Liver (tissue), 9 donors: ENCODE data around the gene UBA6. TPM values are rescaled to one million over a fixed set of nuclear protein-coding genes. Genes with fewer than 3 reads are reported as not detected.

ENCODE experiments used
- DNase-seq: peaks from one replicate; pipeline ENCODE4 v3.0.0-alpha.2; 2017; ENCODE audit warnings: low spot score
- H3K27ac ChIP-seq, 2 donors: one replicate each; pipeline ENCODE4 v1.7.0; 2013; ENCODE audit warnings: inconsistent platforms in 2 of 2, low read length in 2 of 2, control low read depth in 1 of 2, low read depth in 1 of 2, mild to moderate bottlenecking in 1 of 2
- H3K27me3 ChIP-seq, 4 donors: one replicate each; pipeline versions ENCODE4 v1.6.1 to v1.7.0; 2013; ENCODE audit warnings: low read length in 3 of 4, inconsistent platforms in 1 of 4, mild to moderate bottlenecking in 1 of 4, moderate library complexity in 1 of 4; ENCODE audit not compliant: control insufficient read depth in 4 of 4, insufficient read depth in 4 of 4
- H3K36me3 ChIP-seq, 4 donors: one replicate each; pipeline versions ENCODE4 v1.6.1 to v1.7.0; 2013; ENCODE audit warnings: low read length in 3 of 4, mild to moderate bottlenecking in 3 of 4, low read depth in 1 of 4, moderate library complexity in 1 of 4; ENCODE audit not compliant: control insufficient read depth in 4 of 4, insufficient read depth in 3 of 4
- H3K4me1 ChIP-seq, 4 donors: one replicate each; pipeline versions ENCODE4 v1.6.1 to v1.7.0; 2013; ENCODE audit warnings: low read length in 3 of 4, mild to moderate bottlenecking in 3 of 4, moderate library complexity in 1 of 4; ENCODE audit not compliant: control insufficient read depth in 4 of 4, insufficient read depth in 4 of 4
- H3K4me3 ChIP-seq, 3 donors: one replicate each; pipeline versions ENCODE4 v1.6.1 to v1.7.0; 2013; ENCODE audit warnings: low read length in 3 of 3, control low read depth in 1 of 3, low read depth in 1 of 3, mild to moderate bottlenecking in 1 of 3
- H3K9ac ChIP-seq, 2 donors: one replicate each; pipeline ENCODE4 v1.7.0; 2013; ENCODE audit warnings: low read length in 2 of 2, mild to moderate bottlenecking in 2 of 2, moderate library complexity in 2 of 2, control low read depth in 1 of 2, low read depth in 1 of 2
- H3K9me3 ChIP-seq, 4 donors: one replicate each; pipeline versions ENCODE4 v1.6.1 to v1.7.0; 2013; ENCODE audit warnings: low read length in 3 of 4; ENCODE audit not compliant: control insufficient read depth in 4 of 4
- EGR1 ChIP-seq, 2 donors: IDR thresholded peaks; 2 replicates each; pipeline ENCODE4 v1.6.1; 2016 to 2018; ENCODE audit warnings: antibody characterized with exemption in 2 of 2, low read depth in 2 of 2
- FOXA1 ChIP-seq: IDR thresholded peaks from 2 replicates; pipeline ENCODE4 v1.6.1; 2016; ENCODE audit warnings: antibody characterized with exemption
- FOXA2 ChIP-seq: IDR thresholded peaks from 2 replicates; pipeline ENCODE4 v1.6.1; 2016; ENCODE audit warnings: antibody characterized with exemption
- GABPA ChIP-seq, 2 donors: IDR thresholded peaks in 1 of 2; conservative IDR thresholded peaks in 1 of 2; 2 replicates each; pipeline ENCODE4 v1.6.1; 2016; ENCODE audit warnings: antibody characterized with exemption in 2 of 2, mild to moderate bottlenecking in 1 of 2, moderate library complexity in 1 of 2
- HNF4A ChIP-seq, 2 donors: conservative IDR thresholded peaks; 2 replicates each; pipeline ENCODE4 v1.6.1; 2016; ENCODE audit warnings: antibody characterized with exemption in 2 of 2, mild to moderate bottlenecking in 2 of 2
- HNF4G ChIP-seq: IDR thresholded peaks from 2 replicates; pipeline ENCODE4 v1.6.1; 2016; ENCODE audit warnings: antibody characterized with exemption
- JUND ChIP-seq, 2 donors: IDR thresholded peaks; 2 replicates each; pipeline ENCODE4 v1.6.1; 2016; ENCODE audit warnings: antibody characterized with exemption in 2 of 2
- NR2F2 ChIP-seq: IDR thresholded peaks from 2 replicates; pipeline ENCODE4 v1.6.1; 2016; ENCODE audit warnings: antibody characterized with exemption
- RXRA ChIP-seq, 2 donors: IDR thresholded peaks; 2 replicates each; pipeline ENCODE4 v1.6.1; 2017 to 2018; ENCODE audit warnings: antibody characterized with exemption in 2 of 2, mild to moderate bottlenecking in 1 of 2
- TAF1 ChIP-seq: conservative IDR thresholded peaks from 2 replicates; pipeline ENCODE4 v1.6.1; 2016; ENCODE audit warnings: antibody characterized with exemption, mild to moderate bottlenecking
- YY1 ChIP-seq: IDR thresholded peaks from 2 replicates; pipeline ENCODE4 v1.6.1; 2016; ENCODE audit warnings: antibody characterized with exemption, mild to moderate bottlenecking
- WGBS: extraction: QIAGEN DNeasy Blood & Tissue Kit; methylation state at CpG from one replicate; pipeline ENCODE4 v1.1.7; 2013; 5-methylcytosine and 5-hydroxymethylcytosine counted together
- polyA plus RNA-seq, 2 donors: library from polyadenylated mRNA; stranded (reverse) in 1 of 2; unstranded in 1 of 2; fragments of 200-250 nt in 1 of 2; fragments of >200 nt in 1 of 2; fragmentation: Nextera tagmentation in 1 of 2; extraction: Ambion mirVana in 1 of 2; gene quantifications; one replicate each; pipeline versions ENCODE4 v1.2.1 to v1.2.3, GENCODE V29; 2013 to 2015
- total RNA-seq, 2 donors: library from RNA; depleted of rRNA; stranded (reverse); fragments of >200 nt; gene quantifications; one replicate each; pipeline ENCODE4 v1.2.3, GENCODE V29; 2014
- TF ChIP-seq, protein P1 (sequence below): IDR thresholded peaks from 2 replicates; pipeline ENCODE4 v1.6.1; 2016; ENCODE audit warnings: antibody characterized with exemption
- TF ChIP-seq, protein P2 (sequence below): fragments of 150-350 bp; IDR thresholded peaks from 2 replicates; pipeline ENCODE4 v1.5.1; 2017; ENCODE audit warnings: improper control_type of control experiment, low read depth, low read length; ENCODE audit not compliant: missing input control
- TF ChIP-seq, protein P3 (sequence below): IDR thresholded peaks from 2 replicates; pipeline ENCODE4 v1.6.1; 2016; ENCODE audit warnings: antibody characterized with exemption
- TF ChIP-seq, protein P4 (sequence below): IDR thresholded peaks from 2 replicates; pipeline ENCODE4 v1.6.1; 2016; ENCODE audit warnings: antibody characterized with exemption, mild to moderate bottlenecking
- donor health status: healthy.
- donor health status: healthy.
- donor health status: healthy.
- donor health status: healthy.
- donor health status: healthy.

The UBA6 gene
- total and polyA plus RNA-seq, 4 donors: 8.4 to 122 (median 13.7) TPM

DNA sequence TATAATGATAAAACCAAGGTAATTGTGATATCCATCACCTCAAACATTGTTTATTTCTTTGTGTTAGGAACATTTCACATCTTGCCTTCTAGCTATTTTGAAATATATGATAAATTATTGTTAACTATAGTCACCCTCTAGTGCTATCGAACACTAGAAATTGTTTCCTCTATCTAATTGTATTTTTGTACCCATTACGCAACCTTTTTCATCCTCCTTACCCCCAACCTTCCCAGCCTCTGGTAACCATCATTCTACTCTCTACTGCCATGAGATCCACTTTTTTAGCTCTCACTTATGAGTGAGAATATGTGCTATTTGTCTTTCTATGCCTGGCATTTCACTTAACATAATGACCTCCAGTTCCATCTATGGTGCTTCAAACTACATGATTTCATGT is 3.9 kb upstream of the UBA6 start:
- 94% methylated on average over 2 of the region's 2 CpGs for WGBS
- TF ChIP-seq JUND (IDR thresholded peaks at IDR 0.05) (no peak), HNF4A (conservative IDR thresholded peaks at IDR 0.05) (no peak), NR2F2 (no peak), GABPA (IDR thresholded peaks at IDR 0.05 in 1 of 2, conservative IDR thresholded peaks at IDR 0.05 in 1 of 2) (no peak)
- TF ChIP-seq, protein P1, sequence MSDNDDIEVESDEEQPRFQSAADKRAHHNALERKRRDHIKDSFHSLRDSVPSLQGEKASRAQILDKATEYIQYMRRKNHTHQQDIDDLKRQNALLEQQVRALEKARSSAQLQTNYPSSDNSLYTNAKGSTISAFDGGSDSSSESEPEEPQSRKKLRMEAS: no peak

DNA sequence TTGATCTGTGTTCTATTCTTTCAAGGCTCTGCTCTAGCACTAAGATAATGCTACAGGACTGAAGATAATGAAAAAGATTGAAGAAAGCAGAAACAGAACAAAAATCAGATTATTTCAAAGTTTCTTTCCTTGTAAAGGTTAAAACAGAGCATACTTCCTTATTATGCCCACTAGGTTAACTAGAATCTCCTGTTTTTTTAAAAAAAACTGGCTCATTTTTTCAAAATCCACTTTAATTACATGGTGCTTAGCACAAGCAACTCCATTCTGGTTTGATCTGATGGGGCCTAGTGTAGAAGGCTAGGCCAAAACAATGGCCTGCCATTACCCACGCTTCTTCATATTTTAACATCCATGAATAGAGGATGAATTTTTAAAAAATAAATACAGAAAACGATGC is 1.2 kb upstream of the UBA6 start:
- 98% methylated on average over 2 of the region's 2 CpGs for WGBS
- Histone ChIP-seq H3K27me3 (no peaks in the 10 kb centered on the region), H3K27ac (no peak overlapping the region), H3K4me1 (peaks cover 3 to 21% (median 17%) of the 10 kb centered on the region in 4 donors), H3K4me3 (peak overlapping the region in 2 of 3 donors; percentile 73 to 96), H3K36me3 (no peaks in the 10 kb centered on the region), H3K9me3 (no peaks in the 10 kb centered on the region), H3K9ac (peak overlapping the region in 1 of 2 donors; percentile 12)
- no peak for DNase-seq
- TF ChIP-seq, protein P2, sequence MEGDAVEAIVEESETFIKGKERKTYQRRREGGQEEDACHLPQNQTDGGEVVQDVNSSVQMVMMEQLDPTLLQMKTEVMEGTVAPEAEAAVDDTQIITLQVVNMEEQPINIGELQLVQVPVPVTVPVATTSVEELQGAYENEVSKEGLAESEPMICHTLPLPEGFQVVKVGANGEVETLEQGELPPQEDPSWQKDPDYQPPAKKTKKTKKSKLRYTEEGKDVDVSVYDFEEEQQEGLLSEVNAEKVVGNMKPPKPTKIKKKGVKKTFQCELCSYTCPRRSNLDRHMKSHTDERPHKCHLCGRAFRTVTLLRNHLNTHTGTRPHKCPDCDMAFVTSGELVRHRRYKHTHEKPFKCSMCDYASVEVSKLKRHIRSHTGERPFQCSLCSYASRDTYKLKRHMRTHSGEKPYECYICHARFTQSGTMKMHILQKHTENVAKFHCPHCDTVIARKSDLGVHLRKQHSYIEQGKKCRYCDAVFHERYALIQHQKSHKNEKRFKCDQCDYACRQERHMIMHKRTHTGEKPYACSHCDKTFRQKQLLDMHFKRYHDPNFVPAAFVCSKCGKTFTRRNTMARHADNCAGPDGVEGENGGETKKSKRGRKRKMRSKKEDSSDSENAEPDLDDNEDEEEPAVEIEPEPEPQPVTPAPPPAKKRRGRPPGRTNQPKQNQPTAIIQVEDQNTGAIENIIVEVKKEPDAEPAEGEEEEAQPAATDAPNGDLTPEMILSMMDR: no peak
- TF ChIP-seq TAF1 (no peak), FOXA2 (no peak), HNF4A (conservative IDR thresholded peaks at IDR 0.05) (no peak), HNF4G (no peak), RXRA (IDR thresholded peaks at IDR 0.05) (no peak), FOXA1 (no peak), JUND (IDR thresholded peaks at IDR 0.05) (no peak), EGR1 (IDR thresholded peaks at IDR 0.05; ENCODE audit: low read depth in 2 of 2) (no peak), NR2F2 (no peak), YY1 (no peak)
- TF ChIP-seq, protein P3, sequence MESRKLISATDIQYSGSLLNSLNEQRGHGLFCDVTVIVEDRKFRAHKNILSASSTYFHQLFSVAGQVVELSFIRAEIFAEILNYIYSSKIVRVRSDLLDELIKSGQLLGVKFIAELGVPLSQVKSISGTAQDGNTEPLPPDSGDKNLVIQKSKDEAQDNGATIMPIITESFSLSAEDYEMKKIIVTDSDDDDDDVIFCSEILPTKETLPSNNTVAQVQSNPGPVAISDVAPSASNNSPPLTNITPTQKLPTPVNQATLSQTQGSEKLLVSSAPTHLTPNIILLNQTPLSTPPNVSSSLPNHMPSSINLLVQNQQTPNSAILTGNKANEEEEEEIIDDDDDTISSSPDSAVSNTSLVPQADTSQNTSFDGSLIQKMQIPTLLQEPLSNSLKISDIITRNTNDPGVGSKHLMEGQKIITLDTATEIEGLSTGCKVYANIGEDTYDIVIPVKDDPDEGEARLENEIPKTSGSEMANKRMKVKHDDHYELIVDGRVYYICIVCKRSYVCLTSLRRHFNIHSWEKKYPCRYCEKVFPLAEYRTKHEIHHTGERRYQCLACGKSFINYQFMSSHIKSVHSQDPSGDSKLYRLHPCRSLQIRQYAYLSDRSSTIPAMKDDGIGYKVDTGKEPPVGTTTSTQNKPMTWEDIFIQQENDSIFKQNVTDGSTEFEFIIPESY: no peak
- TF ChIP-seq, protein P1: no peak
- TF ChIP-seq, protein P4, sequence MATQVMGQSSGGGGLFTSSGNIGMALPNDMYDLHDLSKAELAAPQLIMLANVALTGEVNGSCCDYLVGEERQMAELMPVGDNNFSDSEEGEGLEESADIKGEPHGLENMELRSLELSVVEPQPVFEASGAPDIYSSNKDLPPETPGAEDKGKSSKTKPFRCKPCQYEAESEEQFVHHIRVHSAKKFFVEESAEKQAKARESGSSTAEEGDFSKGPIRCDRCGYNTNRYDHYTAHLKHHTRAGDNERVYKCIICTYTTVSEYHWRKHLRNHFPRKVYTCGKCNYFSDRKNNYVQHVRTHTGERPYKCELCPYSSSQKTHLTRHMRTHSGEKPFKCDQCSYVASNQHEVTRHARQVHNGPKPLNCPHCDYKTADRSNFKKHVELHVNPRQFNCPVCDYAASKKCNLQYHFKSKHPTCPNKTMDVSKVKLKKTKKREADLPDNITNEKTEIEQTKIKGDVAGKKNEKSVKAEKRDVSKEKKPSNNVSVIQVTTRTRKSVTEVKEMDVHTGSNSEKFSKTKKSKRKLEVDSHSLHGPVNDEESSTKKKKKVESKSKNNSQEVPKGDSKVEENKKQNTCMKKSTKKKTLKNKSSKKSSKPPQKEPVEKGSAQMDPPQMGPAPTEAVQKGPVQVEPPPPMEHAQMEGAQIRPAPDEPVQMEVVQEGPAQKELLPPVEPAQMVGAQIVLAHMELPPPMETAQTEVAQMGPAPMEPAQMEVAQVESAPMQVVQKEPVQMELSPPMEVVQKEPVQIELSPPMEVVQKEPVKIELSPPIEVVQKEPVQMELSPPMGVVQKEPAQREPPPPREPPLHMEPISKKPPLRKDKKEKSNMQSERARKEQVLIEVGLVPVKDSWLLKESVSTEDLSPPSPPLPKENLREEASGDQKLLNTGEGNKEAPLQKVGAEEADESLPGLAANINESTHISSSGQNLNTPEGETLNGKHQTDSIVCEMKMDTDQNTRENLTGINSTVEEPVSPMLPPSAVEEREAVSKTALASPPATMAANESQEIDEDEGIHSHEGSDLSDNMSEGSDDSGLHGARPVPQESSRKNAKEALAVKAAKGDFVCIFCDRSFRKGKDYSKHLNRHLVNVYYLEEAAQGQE: no peak

More for the DNA sequence above, 3.9 kb upstream of the UBA6 start:
- Histone ChIP-seq H3K27ac (no peak overlapping the region), H3K36me3 (no peaks in the 10 kb centered on the region), H3K9me3 (no peaks in the 10 kb centered on the region), H3K4me1 (peaks cover 2 to 17% (median 13%) of the 10 kb centered on the region in 4 donors), H3K9ac (no peak overlapping the region), H3K27me3 (no peaks in the 10 kb centered on the region), H3K4me3 (no peak overlapping the region)
- DNase-seq: no peak
